Measurements from ENCODE around the gene SORCS2. TPM values are rescaled to one million over a fixed set of nuclear protein-coding genes. Genes with fewer than 3 reads are reported as not detected.

The SORCS2 gene
- total and polyA plus RNA-seq, 2 of the 8 experiments (the other 6 are each of a cell fraction or from before 2014, with no cell fraction given), result 0.36 to 1.8 TPM

DNA sequence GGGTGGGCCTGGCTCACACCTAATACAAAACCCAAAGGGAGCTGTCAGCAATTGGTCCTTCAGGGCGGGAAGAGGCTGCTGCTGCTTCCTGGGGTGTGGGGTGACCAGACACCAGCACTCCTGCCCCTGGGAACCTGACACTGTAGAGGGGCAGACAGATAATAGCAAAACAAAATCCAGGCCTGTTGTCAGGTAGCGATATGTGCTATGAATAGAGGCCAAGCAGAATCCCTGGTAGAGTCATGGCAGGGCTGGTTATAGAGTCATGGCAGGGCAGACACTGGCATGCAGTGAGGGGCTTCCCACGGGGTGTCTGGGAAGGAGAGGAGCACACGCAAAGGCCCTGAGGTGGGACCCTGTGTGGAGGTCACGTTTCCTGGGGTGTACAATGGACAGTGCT lies 321.9 kb downstream of the SORCS2 start:
- H3K27ac ChIP-seq (ENCODE audit: low read depth, low read length), result no peak overlapping the region
- no peak overlapping the region for H4K8ac ChIP-seq (ENCODE audit: extremely low read depth, insufficient read depth, low read length)
- H3K36me3 ChIP-seq (ENCODE audit: control insufficient read depth in 2 of 4, insufficient read depth in 4 of 4, low read length in 3 of 4), result no peaks in the 10 kb centered on the region
- no peak overlapping the region for H2BK15ac ChIP-seq (ENCODE audit: low read length)
- peaks cover 0 to 2% (median 0%) of the 10 kb centered on the region in 4 experiments; a peak in 1 of 7 replicates for H3K27me3 ChIP-seq (replicated peaks in 1 of 4; ENCODE audit: control insufficient read depth in 3 of 4, extremely low read depth in 1 of 4, insufficient read depth in 3 of 4, low read length in 3 of 4)
- no peak overlapping the region for H4K91ac ChIP-seq (replicated peaks; ENCODE audit: insufficient read length, low read length)
- H3K14ac ChIP-seq (ENCODE audit: insufficient read length), result no peak overlapping the region
- WGBS, 2 experiments (ENCODE audit: extremely low coverage in 1 of 2, insufficient coverage in 1 of 2, insufficient read length in 1 of 2, insufficient replicate concordance in 2 of 2, low coverage in 1 of 2, low lambda C conversion rate in 2 of 2, missing lambda C conversion rate in 1 of 2), result 89% methylated on average over 5 of the region's 5 CpGs; no CpG with 5 or more reads in 1 of the 2 experiments
- POLR2A ChIA-PET (ENCODE audit: partially characterized antibody), result no interaction called here
- no peaks in the 10 kb centered on the region for H3K79me2 ChIP-seq (ENCODE audit: control insufficient read depth in 1 of 2, insufficient read depth in 2 of 2, low read length in 2 of 2)
- FAIRE-seq (no peak), DNase-seq (ENCODE audit: low read depth in 1 of 2, low spot score in 2 of 2) (no peak)
- peaks cover 0 to 19% (median 5%) of the 10 kb centered on the region in 4 experiments; a peak in 4 of 7 replicates for H3K4me1 ChIP-seq (replicated peaks in 1 of 4; ENCODE audit: control insufficient read depth in 3 of 4, insufficient read depth in 4 of 4, low read length in 3 of 4)
- no peak overlapping the region for H2BK12ac ChIP-seq (ENCODE audit: low read depth, low read length)
- no peaks in the 10 kb centered on the region for H3K23me2 ChIP-seq (ENCODE audit: low read depth, low read length)
- H2AFZ ChIP-seq (ENCODE audit: low read length), result no peak overlapping the region
- no peak overlapping the region for H4K5ac ChIP-seq (ENCODE audit: insufficient read length, low read depth, low read length)
- no peaks in the 10 kb centered on the region for H3K79me1 ChIP-seq (ENCODE audit: low read depth, low read length)
- no peak overlapping the region for H3K23ac ChIP-seq (ENCODE audit: insufficient read length)
- H3K56ac ChIP-seq (replicated peaks; ENCODE audit: insufficient read length, low read depth, low read length), result no peak overlapping the region
- H3K9ac ChIP-seq (replicated peaks in 1 of 4; ENCODE audit: extremely low read depth in 1 of 4, low read depth in 3 of 4, low read length in 3 of 4), result no peak overlapping the region
- H4K20me1 ChIP-seq (replicated peaks in 1 of 2; ENCODE audit: control insufficient read depth in 1 of 2, insufficient read depth in 2 of 2, low read length in 2 of 2), result no peaks in the 10 kb centered on the region
- no peak overlapping the region for H2BK120ac ChIP-seq (replicated peaks; ENCODE audit: low read depth, low read length)
- no peak overlapping the region for H2BK5ac ChIP-seq (ENCODE audit: low read depth, low read length)
- H3K9me3 ChIP-seq (ENCODE audit: insufficient read depth in 2 of 2, low read depth in 1 of 2, low read length in 1 of 2), result no peaks in the 10 kb centered on the region
- CTCF ChIA-PET (ENCODE audit: partially characterized antibody), result interaction anchor here (1.0 to 1.8 kb wide), 4 partner anchors 53 to 136 kb away, joined by 3 to 5 read pairs (median 4); no protein-coding TSS in a partner anchor
- no peak overlapping the region for H2AK5ac ChIP-seq (ENCODE audit: low read depth, low read length)
- H3K4me3 ChIP-seq (ENCODE audit: extremely low read depth in 1 of 4, insufficient read depth in 2 of 4, low read depth in 3 of 4, low read length in 4 of 4), result no peak overlapping the region
- H3K4ac ChIP-seq (replicated peaks; ENCODE audit: insufficient read length, low read depth, low read length), result no peak overlapping the region
- no peak overlapping the region for H3K18ac ChIP-seq (ENCODE audit: extremely low read depth, low read length)
- no peak overlapping the region for H2BK20ac ChIP-seq (ENCODE audit: low read length)
- H3K4me2 ChIP-seq (ENCODE audit: insufficient read depth in 1 of 2, low read depth in 2 of 2, low read length in 2 of 2), result no peak overlapping the region
- TF ChIP-seq BCL11A (IDR thresholded peaks at IDR 0.05; ENCODE audit: low read depth in 2 of 2, low read length in 2 of 2) (no peak), TBP (IDR thresholded peaks at IDR 0.05; ENCODE audit: low read depth, low read length) (no peak), EGR1 (IDR thresholded peaks at IDR 0.05; ENCODE audit: borderline replicate concordance, low read depth, low read length) (no peak), CTBP2 (IDR thresholded peaks at IDR 0.05; ENCODE audit: borderline replicate concordance, insufficient read depth, insufficient read length, low read length) (no peak), RNF2 (IDR thresholded peaks at IDR 0.05; ENCODE audit: borderline replicate concordance, low read depth, low read length, missing control alignments, poor library complexity, severe bottlenecking) (no peak), SIX5 (IDR thresholded peaks at IDR 0.05; ENCODE audit: low read depth, low read length) (no peak), CHD1 (IDR thresholded peaks at IDR 0.05; ENCODE audit: low read depth, low read length) (no peak), FOSL1 (IDR thresholded peaks at IDR 0.05; ENCODE audit: insufficient read depth, low read depth, low read length) (no peak), HDAC2 (IDR thresholded peaks at IDR 0.05; ENCODE audit: borderline replicate concordance in 1 of 2, low read depth in 2 of 2, low read length in 2 of 2) (no peak), POLR2AphosphoS5 (IDR thresholded peaks at IDR 0.05; ENCODE audit: low read depth, low read length) (no peak), POU5F1 (IDR thresholded peaks at IDR 0.05; ENCODE audit: low read depth, low read length) (no peak), EZH2 (IDR thresholded peaks at IDR 0.05; ENCODE audit: low read depth, low read length, severe bottlenecking) (no peak), CEBPB (IDR thresholded peaks at IDR 0.05; ENCODE audit: low read depth, low read length) (no peak), RXRA (IDR thresholded peaks at IDR 0.05; ENCODE audit: insufficient read depth, low read depth, low read length) (no peak)
